Activated naive CD4-positive, alpha-beta T cell (primary cell): ENCODE results near the gene KRT16.
A peak's percentile ranks its signal among the peaks of the same experiment; 100 is the strongest.
"Not testable (repeated sequence)": the region's sequence is repeated elsewhere in the genome, so short reads cannot be mapped to it uniquely, and the experiment has no call there.

ENCODE experiments used
- DNase-seq, 4 experiments: peaks; one replicate each; lab custom pipeline; 2025; lab: John Stamatoyannopoulos, UW

KRT16 gene

GRCh38 chr17:41647940-41648410 lies 35.4 kb upstream of the KRT16 start:
- DNase-seq, result peak; percentile 77 to 95 (median 86)

- DNase-seq, result no peak
These were observed 34.7 kb upstream of the KRT16 start for GRCh38 chr17:41647038-41647813.

- no peak for DNase-seq
These were observed 29.9 kb upstream of the KRT16 start for GRCh38 chr17:41642252-41643156.

DNA sequence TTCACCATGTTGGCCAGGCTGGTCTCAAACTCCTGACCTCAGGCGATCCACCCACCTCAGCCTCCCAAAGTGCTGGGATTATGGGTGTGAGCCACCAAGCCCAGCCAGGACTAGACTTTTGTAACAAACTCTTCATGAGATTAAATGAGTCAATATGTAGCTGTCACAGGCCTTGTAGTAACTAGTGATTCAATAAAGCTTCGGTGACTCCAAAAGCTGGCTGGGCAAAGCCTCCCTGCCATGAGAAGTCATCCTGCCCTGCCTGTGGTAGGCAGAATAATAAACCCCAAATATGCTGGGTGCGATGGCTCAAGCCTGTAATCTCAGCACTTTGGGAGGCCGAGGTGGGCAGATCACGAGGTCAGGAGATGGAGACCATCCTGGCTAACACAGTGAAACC lies 28.0 kb upstream of the KRT16 start:
- not testable (repeated sequence) for DNase-seq

GRCh38 chr17:41639492-41640473 lies 27.2 kb upstream of the KRT16 start:
- DNase-seq, result no peak

DNA sequence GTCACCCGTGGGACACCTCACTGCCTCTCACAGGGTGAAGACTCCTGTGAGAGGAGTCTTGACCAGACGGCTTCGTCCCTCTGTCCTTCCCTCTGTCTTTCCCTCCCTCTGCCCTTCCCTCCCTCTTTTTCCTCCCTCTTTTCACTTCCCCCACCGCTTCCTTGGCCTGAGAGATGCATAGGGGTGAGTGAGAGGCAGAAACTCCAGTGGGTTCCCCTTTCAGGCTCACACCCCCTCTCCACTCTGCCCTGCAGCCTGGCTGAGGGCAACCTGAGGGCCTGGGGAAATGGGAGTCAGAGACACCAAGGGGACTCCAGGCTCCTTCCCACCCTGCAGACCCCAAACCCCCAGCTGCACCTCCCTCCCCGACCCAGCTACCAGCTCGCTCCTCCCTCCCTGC lies 26.4 kb upstream of the KRT16 start:
- DNase-seq, result no peak

GRCh38 chr17:41638194-41638593 lies 25.6 kb upstream of the KRT16 start:
- no peak for DNase-seq

DNA sequence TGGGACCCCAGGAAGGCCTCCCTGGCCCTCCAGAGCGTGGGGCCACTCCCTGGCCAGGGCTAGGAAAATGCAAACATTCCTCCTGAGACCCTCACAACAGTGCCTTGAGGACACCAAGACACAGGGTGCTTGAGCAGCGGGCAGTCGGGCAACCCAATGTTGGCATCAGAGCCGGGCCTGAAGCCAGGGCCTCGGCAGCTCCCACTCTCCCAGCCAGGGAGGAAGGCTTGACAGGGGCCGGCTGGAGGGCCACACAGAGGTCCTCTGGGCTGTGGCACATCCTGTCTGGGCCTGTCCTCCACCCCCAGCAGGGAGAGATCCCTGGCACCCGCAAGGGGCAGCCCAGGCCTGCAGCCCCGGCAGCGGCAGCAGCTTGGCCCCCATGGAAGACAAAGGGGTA lies 24.1 kb upstream of the KRT16 start:
- DNase-seq, result no peak

DNA sequence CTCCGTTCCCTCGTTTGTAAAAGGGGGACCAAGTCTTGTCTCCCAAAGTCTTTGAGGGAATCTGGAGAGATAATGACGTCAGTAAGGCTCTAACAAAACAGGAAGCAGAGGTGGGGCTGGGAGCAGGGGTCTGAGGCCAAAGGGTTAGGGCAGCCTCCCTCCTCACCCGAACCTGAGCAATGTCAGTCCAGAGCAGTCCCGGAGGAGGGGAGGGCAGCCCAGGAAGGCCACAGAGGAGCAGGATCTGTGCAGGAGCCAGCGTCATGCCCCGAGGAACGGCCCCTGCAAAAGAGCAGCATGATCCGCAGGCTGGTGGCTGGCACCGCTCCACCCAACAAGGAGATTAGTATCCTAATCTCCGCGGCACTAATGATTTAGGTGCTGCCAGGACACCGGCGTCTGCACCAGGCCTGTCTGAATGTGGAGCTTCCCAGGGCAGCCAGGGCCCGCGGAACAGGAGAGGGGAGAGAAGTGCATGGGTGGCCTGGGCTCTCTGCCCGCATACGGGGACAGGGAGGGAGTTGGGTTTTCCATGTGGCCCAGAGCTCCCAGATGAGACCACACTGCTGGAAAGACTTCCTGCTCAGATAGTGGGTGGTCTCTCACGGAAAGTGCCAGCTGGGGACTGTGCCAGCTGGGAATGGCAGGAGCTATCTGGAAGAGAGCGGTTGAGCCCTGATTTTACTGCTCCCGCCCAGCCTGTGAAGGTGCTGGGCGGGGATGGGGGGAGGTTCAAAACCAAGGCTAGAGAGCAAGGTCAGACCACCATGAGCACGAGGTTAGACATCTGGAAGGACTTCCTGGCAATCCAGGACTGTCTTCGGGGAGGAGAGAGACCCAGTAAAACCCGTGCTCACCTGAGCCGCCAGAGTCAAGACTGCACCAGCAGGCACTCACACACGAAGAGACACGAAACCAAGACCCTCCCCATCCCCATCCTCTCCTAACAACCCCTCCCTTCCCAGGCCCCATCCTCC lies 22.8 kb upstream of the KRT16 start:
- no peak for DNase-seq

GRCh38 chr17:41634639-41635038 lies 22.1 kb upstream of the KRT16 start:
- DNase-seq, result no peak

DNA sequence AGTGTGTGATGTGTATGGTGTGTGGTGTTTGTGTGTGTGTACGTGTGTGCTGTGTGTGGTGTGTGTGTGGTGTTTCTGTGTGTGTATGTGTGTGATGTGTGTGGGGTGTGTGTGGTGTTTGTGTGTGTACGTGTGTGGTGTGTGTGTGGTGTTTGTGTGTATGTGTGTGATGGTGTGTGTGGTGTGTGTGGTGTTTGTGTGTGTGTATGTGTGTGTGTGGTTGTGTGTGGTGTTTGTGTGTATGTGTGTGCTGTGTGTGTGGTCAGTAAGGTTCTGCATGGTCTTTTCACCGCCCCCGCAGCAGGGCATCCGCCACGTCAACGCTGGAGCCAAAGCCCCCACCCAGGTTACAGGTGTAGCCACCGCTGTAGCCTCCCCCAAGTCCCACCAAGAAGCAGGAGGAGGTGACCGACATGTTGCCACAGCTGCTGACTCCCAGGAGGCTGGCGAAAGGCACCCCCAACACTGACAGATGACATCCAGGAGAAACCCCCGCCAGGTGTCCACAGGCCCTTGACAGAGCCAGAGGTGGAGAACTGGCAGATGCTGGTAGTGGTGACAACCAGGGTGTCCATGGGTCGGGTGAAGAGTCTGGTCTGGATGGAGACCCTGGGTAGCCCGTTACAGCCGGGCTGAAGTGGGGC lies 21.1 kb upstream of the KRT16 start:
- no peak for DNase-seq

DNA sequence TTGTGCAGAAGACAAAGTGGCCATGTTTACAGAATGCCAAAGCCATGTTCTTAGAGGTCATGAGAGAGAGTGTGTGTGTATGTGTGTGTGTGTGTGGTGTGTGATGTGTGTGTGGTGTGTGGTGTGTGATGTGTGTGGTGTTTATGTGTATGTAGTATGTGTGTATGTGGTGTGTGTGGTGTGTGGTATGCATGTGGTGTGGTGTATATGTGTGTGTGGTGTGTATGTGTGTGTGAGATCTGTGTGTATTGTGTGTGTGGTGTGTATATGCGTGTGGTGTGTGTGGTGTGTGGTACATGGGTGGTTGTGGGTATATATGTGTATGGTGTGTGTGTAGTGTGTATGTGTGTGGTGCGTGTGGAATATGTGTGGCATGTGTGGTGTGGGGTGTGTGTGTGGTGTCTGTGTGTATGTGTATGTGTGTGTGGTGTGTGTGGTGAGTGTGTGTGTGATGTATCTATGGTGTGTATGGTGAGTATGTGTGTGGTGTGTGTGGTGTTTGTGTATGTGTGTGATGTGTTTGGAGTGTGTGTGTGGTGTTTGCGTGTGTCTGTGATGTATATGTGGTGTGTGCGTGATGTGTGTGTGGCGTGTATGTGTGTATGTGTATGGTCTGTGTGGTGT lies 20.0 kb upstream of the KRT16 start:
- no peak for DNase-seq

DNA sequence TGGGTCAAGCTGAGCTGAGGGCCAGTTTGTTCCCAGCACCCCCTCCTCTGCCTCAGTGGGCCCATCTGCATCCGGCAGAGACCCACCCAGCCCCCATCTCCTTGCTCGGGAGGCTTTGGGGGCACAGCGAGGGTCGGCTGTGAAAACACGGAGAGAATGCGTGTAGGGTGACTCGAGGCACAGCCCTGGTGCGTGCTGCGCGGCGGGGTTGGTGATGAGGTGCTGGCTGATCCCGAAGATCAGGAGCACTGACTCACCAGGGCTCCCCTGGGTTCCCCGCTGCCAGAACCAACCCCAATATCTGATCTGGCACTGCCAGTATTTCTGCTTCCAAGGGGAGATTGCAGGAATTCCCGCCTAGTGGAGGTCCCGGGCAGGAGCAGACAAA lies 19.3 kb upstream of the KRT16 start:
- no peak for DNase-seq

- DNase-seq, result no peak
These were observed 18.7 kb upstream of the KRT16 start for GRCh38 chr17:41631025-41631897.

GRCh38 chr17:41629826-41630670 lies 17.5 kb upstream of the KRT16 start:
- no peak for DNase-seq

DNA sequence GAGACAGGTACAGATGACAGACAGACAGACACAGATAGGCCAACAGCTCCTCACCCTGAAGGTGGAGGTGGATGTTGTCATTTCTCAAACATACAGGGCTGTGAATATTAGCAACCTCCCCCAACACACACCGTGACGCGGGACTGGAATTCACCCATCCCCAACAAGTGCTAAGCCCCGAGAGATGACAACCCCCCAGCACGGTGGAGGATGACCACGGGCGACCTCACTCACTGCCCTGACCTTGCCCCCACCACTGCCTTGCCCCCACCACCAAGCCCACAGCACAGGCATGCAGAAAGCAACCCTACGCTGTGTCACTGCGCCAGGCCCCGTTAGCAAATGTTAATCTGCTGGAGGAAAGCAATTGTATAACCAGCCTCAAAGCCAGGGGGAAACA lies 16.7 kb upstream of the KRT16 start:
- DNase-seq, result no peak

GRCh38 chr17:41628621-41629255 lies 16.2 kb upstream of the KRT16 start:
- DNase-seq, result not testable (repeated sequence)
